OCI-LY3 (cell line): ENCODE data around the gene PBRM1.

Source experiments
- CTCF ChIP-seq: fragments of 200-600, 300-600 bp; sonication (generic); IDR thresholded peaks from 2 replicates; pipeline ENCODE4 v1.5.1; 2014; ENCODE audit warnings: antibody characterized with exemption, low read length, low read depth
- EZH2phosphoT487 ChIP-seq: fragments of 200-600 bp; shearing (Covaris generic); IDR thresholded peaks from 2 replicates; pipeline ENCODE4 v1.6.1; 2018; ENCODE audit warnings: antibody characterized with exemption, mixed run types, low read depth

GRCh38 chr3:52703341-52703740 is 17.6 kb upstream of the PBRM1 start:
- TF ChIP-seq CTCF (no peak), EZH2phosphoT487 (no peak)
